Suprapubic skin (tissue), 4 donors: ENCODE results near the gene SUN2. TPM values are rescaled to one million over a fixed set of nuclear protein-coding genes. Genes with fewer than 3 reads are reported as not detected.

ENCODE experiments used
- DNase-seq, 2 donors: peaks; one replicate each; pipeline ENCODE4 v3.0.0-alpha.2; 2019; ENCODE audit warnings: low spot score in 2 of 2
- H3K27ac ChIP-seq: fragments of 200-600 bp; sonication (generic); one replicate; pipeline ENCODE4 v1.5.1; 2019
- H3K27me3 ChIP-seq: fragments of 200-600 bp; sonication (generic); one replicate; pipeline ENCODE4 v1.5.1; 2019
- H3K36me3 ChIP-seq: fragments of 200-600 bp; sonication (generic); one replicate; pipeline ENCODE4 v1.5.1; 2019
- H3K4me1 ChIP-seq: fragments of 200-600 bp; sonication (generic); one replicate; pipeline ENCODE4 v1.5.1; 2019
- H3K4me3 ChIP-seq: fragments of 200-600 bp; sonication (generic); one replicate; pipeline ENCODE4 v1.5.1; 2019; ENCODE audit warnings: mild to moderate bottlenecking
- H3K9me3 ChIP-seq: fragments of 200-600 bp; sonication (generic); one replicate; pipeline ENCODE4 v1.5.1; 2019
- EP300 ChIP-seq: sonication (generic); formaldehyde crosslinking; IDR thresholded peaks from one replicate; pipeline ENCODE4 v1.6.1; 2017; ENCODE audit warnings: antibody characterized with exemption
- POLR2A ChIP-seq, 2 donors: fragments of 450-650 bp; IDR thresholded peaks; one replicate each; pipeline ENCODE4 v1.6.1; 2017; ENCODE audit warnings: antibody characterized with exemption in 2 of 2, mild to moderate bottlenecking in 2 of 2, moderate library complexity in 2 of 2
- POLR2AphosphoS5 ChIP-seq, 3 donors: sonication (generic); formaldehyde crosslinking; IDR thresholded peaks; one replicate each; pipeline ENCODE4 v1.6.1; 2017; ENCODE audit warnings: antibody characterized with exemption in 3 of 3
- WGBS: methylation state at CpG from one replicate; pipeline ENCODE4 v1.1.5; 2018; 5-methylcytosine and 5-hydroxymethylcytosine counted together
- total RNA-seq, 4 donors: library from RNA; depleted of rRNA; stranded (reverse); fragments of >200 nt; gene quantifications; one replicate each; pipeline ENCODE4 v1.1.0, GENCODE V29; 2016
- TF ChIP-seq, protein P1 (sequence below), 2 donors: fragments of 200-600 bp in 1 of 2; fragments of 450-650 bp in 1 of 2; sonication (generic) in 1 of 2; IDR thresholded peaks; one replicate each; pipeline ENCODE4 v1.5.1; 2016 to 2019; ENCODE audit warnings: antibody characterized with exemption in 2 of 2, mild to moderate bottlenecking in 1 of 2, moderate library complexity in 1 of 2

Gene SUN2
- total RNA-seq, 4 donors from 2014 or later, result 186 to 262 (median 232) TPM

- H3K27me3 ChIP-seq, result no peaks in the 10 kb centered on the region
- peaks cover 18% of the 10 kb centered on the region for H3K4me1 ChIP-seq
- no peak overlapping the region for H3K4me3 ChIP-seq
- H3K9me3 ChIP-seq, result no peaks in the 10 kb centered on the region
- no peak for TF ChIP-seq POLR2AphosphoS5 (IDR thresholded peaks at IDR 0.05)
- no peak for TF ChIP-seq EP300
- TF ChIP-seq, protein P1, sequence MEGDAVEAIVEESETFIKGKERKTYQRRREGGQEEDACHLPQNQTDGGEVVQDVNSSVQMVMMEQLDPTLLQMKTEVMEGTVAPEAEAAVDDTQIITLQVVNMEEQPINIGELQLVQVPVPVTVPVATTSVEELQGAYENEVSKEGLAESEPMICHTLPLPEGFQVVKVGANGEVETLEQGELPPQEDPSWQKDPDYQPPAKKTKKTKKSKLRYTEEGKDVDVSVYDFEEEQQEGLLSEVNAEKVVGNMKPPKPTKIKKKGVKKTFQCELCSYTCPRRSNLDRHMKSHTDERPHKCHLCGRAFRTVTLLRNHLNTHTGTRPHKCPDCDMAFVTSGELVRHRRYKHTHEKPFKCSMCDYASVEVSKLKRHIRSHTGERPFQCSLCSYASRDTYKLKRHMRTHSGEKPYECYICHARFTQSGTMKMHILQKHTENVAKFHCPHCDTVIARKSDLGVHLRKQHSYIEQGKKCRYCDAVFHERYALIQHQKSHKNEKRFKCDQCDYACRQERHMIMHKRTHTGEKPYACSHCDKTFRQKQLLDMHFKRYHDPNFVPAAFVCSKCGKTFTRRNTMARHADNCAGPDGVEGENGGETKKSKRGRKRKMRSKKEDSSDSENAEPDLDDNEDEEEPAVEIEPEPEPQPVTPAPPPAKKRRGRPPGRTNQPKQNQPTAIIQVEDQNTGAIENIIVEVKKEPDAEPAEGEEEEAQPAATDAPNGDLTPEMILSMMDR (IDR thresholded peaks at IDR 0.05), result no peak
- TF ChIP-seq POLR2A (IDR thresholded peaks at IDR 0.05), result no peak
- 95% methylated on average over 14 of the region's 16 CpGs for WGBS
- DNase-seq, result no peak
- no peak overlapping the region for H3K27ac ChIP-seq
- no peaks in the 10 kb centered on the region for H3K36me3 ChIP-seq
Measured at GRCh38 chr22:38770257-38770949, 14.6 kb upstream of the SUN2 start.

- TF ChIP-seq POLR2A (IDR thresholded peaks at IDR 0.05), result no peak
- TF ChIP-seq POLR2AphosphoS5 (IDR thresholded peaks at IDR 0.05), result no peak
- no peak for TF ChIP-seq EP300
- TF ChIP-seq, protein P1 (IDR thresholded peaks at IDR 0.05), result no peak
- Histone ChIP-seq H3K27me3 (no peaks in the 10 kb centered on the region), H3K4me3 (no peak overlapping the region), H3K9me3 (no peaks in the 10 kb centered on the region), H3K36me3 (no peaks in the 10 kb centered on the region), H3K27ac (no peak overlapping the region), H3K4me1 (peaks cover 3% of the 10 kb centered on the region)
- 86% methylated on average over 5 of the region's 11 CpGs for WGBS
- no peak for DNase-seq
Measured at GRCh38 chr22:38768036-38768435, 12.2 kb upstream of the SUN2 start.

DNA sequence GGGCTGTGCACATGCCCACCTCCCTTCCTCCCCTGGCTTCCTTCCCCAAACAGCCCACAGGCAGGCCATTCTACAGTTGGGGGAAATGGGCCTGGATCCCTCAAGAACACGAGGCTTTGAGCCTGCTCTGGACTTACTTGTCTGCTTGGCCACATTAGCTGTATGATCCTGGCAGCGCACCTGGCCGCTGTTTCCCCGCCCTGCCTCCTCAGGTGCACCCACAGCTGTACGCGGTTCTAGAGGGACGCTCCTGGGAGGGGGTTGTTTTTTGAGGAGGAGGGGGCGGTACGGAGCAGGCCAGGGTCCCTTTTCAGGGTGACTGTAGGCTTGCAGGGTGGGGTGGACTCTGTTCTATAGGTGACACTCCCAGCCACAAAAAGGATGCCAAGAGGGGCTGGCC, 11.5 kb upstream of the SUN2 start:
- no peak overlapping the region for H3K27ac ChIP-seq
- TF ChIP-seq POLR2A (IDR thresholded peaks at IDR 0.05) (no peak), EP300 (no peak), POLR2AphosphoS5 (IDR thresholded peaks at IDR 0.05) (no peak)
- TF ChIP-seq, protein P1 (IDR thresholded peaks at IDR 0.05), result no peak
- no peaks in the 10 kb centered on the region for H3K27me3 ChIP-seq
- H3K4me1 ChIP-seq, result peaks cover 3% of the 10 kb centered on the region
- H3K9me3 ChIP-seq, result no peaks in the 10 kb centered on the region
- no peaks in the 10 kb centered on the region for H3K36me3 ChIP-seq
- no peak for DNase-seq
- 70% methylated on average over 7 of the region's 9 CpGs for WGBS
- no peak overlapping the region for H3K4me3 ChIP-seq

GRCh38 chr22:38766076-38766777, 10.4 kb upstream of the SUN2 start:
- H3K9me3 ChIP-seq, result no peaks in the 10 kb centered on the region
- peaks cover 3% of the 10 kb centered on the region for H3K4me1 ChIP-seq
- TF ChIP-seq, protein P1 (IDR thresholded peaks at IDR 0.05), result peak; percentile 26 to 72
- TF ChIP-seq POLR2AphosphoS5 (IDR thresholded peaks at IDR 0.05), result no peak
- TF ChIP-seq POLR2A (IDR thresholded peaks at IDR 0.05), result no peak
- no peak for TF ChIP-seq EP300
- no peak overlapping the region for H3K27ac ChIP-seq
- no peaks in the 10 kb centered on the region for H3K36me3 ChIP-seq
- no peak overlapping the region for H3K4me3 ChIP-seq
- WGBS, result 33% methylated on average over 14 of the region's 14 CpGs
- no peaks in the 10 kb centered on the region for H3K27me3 ChIP-seq
- peak in 1 of 2 donors; percentile 78 for DNase-seq

DNA sequence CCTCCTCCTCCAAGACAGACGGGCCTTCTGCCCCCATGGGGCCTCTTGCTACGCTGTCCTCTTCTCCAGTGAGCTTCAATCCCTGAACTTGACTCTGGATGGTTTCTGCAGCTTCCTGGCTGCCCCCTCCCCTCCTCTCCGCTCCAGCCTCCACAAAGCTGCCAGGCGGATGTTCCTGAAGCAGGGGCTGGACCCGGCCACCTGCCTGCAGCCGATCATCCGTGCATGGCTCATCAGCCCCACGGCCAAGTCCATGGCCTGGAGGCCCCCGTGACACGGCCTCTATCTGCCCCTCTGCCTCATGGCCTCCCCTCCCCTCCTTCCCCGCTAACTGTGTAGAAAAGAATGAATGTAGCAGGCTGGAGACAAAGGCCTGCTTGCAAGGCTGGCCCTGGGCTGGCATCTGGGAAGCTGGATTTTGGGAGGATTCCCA, 6.8 kb upstream of the SUN2 start:
- no peak for DNase-seq
- H3K36me3 ChIP-seq, result no peaks in the 10 kb centered on the region
- H3K9me3 ChIP-seq, result no peaks in the 10 kb centered on the region
- TF ChIP-seq POLR2A (IDR thresholded peaks at IDR 0.05) (no peak), POLR2AphosphoS5 (IDR thresholded peaks at IDR 0.05) (no peak), EP300 (no peak)
- TF ChIP-seq, protein P1 (IDR thresholded peaks at IDR 0.05), result no peak
- no peak overlapping the region for H3K4me3 ChIP-seq
- no peaks in the 10 kb centered on the region for H3K27me3 ChIP-seq
- H3K27ac ChIP-seq, result no peak overlapping the region
- whole genome bisulfite sequencing, result 63% methylated on average over 8 of the region's 11 CpGs
- peaks cover 3% of the 10 kb centered on the region for H3K4me1 ChIP-seq
